HG03025 (cell line): ENCODE data around the gene RAB4B.
"Not testable (repeated sequence)": the region's sequence is repeated elsewhere in the genome, so short reads cannot be mapped to it uniquely, and the experiment has no call there.

Experiments
- ATAC-seq: cut with Tn5 transposase; IDR thresholded peaks from one replicate; pipeline ENCODE4 v1.9.1; 2021; ENCODE audit warnings: mild to moderate bottlenecking, moderate library complexity; ENCODE audit not compliant: unreplicated experiment, low FRiP score

Gene RAB4B

GRCh38 chr19:40776932-40777644 lies 959 bp upstream of the RAB4B start:
- peak; percentile 62 for ATAC-seq

GRCh38 chr19:40777645-40777936 lies 456 bp upstream of the RAB4B start:
- ATAC-seq = no peak

GRCh38 chr19:40778706-40779284 lies 748 bp downstream of the RAB4B start:
- ATAC-seq = no peak

GRCh38 chr19:40780582-40780981 lies 2.5 kb downstream of the RAB4B start:
- ATAC-seq = no peak

GRCh38 chr19:40781140-40781539 lies 3.1 kb downstream of the RAB4B start:
- no peak for ATAC-seq

- no peak for ATAC-seq
These were observed 5.7 kb downstream of the RAB4B start for GRCh38 chr19:40783711-40784110.

- not testable (repeated sequence) for ATAC-seq
These were observed 6.1 kb downstream of the RAB4B start for GRCh38 chr19:40784146-40784545.

GRCh38 chr19:40785526-40785925 lies 7.5 kb downstream of the RAB4B start:
- no peak for ATAC-seq

GRCh38 chr19:40786060-40787037 lies 8.3 kb downstream of the RAB4B start:
- no peak for ATAC-seq

- no peak for ATAC-seq
These were observed 13.3 kb downstream of the RAB4B start for GRCh38 chr19:40791349-40791748.

GRCh38 chr19:40791996-40792395 lies 13.9 kb downstream of the RAB4B start:
- no peak for ATAC-seq

- no peak for ATAC-seq
These were observed 19.3 kb downstream of the RAB4B start for GRCh38 chr19:40797166-40797962.

GRCh38 chr19:40797963-40798682 lies 20.1 kb downstream of the RAB4B start:
- peak; percentile 9 for ATAC-seq

GRCh38 chr19:40798683-40799557 lies 20.9 kb downstream of the RAB4B start, which contains the start of gene EGLN2:
EGLN2 (plus strand) TSS chr19:40799191; CDS start chr19:40800573, 1,382 bp downstream.
- peak; percentile 69 for ATAC-seq

GRCh38 chr19:40799558-40800338 lies 21.7 kb downstream of the RAB4B start:
- no peak for ATAC-seq

GRCh38 chr19:40800339-40800996 lies 22.4 kb downstream of the RAB4B start:
- ATAC-seq = no peak

GRCh38 chr19:40800997-40801377 lies 22.9 kb downstream of the RAB4B start:
- ATAC-seq = no peak
